A549 treated with AZD9567 at 1 μM for 4 hours (cell line): ENCODE measurements around the gene UQCC2. TPM values are rescaled to one million over a fixed set of nuclear protein-coding genes. Genes with fewer than 3 reads are reported as not detected.

Experiments used
- total RNA-seq: library from RNA; stranded (reverse); fragments of 200-300 nt; extraction: Qiagen RNA extraction; gene quantifications from 5 replicates; pipeline ENCODE4 v1.2.3, GENCODE V29; 2022; ENCODE audit not compliant: insufficient read depth

UQCC2 gene
- 65.1 to 109 TPM (median 104 TPM) in 5 replicates for total RNA-seq

DNA sequence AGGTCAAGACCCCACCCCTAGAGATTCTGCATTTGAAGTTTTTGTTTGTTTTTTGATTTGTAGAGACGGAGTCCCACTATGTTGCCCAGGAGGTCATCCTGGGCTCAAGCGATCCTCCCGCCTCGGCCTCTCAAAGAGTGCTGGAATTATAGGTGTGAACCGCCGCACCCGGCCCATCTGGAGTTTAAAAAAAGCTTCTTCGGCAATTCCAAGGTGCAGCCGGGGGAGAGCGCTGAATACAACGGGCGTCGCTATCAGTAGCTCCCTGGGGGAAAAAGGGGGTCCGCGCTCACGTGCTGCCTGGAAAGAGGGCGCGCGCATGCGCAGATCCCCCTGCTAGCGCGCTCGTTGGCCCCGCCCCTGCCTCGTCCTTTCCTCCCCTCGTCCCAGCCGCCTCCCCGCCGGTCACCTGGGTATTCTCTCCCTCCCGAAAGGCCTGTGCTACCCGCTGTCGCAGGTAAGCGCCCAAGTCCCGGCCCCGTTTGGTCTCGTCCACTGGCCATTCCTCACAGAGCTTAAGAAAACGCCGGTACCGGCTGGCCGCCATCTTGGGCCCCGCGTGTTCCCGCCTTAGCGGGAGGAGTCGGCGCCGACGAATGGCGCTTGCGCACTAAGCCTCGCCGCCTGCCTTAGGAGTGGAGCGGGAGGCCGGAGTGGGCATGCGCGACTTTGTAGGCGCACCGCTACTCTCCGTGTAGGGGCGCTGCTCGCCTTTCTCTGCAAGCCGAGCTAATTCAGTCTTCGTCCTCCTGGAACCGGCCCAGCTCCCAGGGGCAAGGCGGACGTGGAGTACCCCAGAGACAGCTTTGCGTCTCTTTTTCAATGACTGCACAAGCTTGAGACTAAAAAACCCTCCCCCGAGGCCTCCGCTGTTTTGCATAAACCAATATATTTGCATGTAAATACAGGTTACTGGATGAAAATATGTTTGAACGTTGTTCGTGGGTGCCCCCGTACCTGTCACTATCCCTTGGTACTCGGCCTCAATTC lies at the start of gene UQCC2:
Gene UQCC2, minus strand, starts transcription at position 561 of the 990 bp plus-strand sequence. Its CDS starts 14 bp downstream, at position 547.

DNA sequence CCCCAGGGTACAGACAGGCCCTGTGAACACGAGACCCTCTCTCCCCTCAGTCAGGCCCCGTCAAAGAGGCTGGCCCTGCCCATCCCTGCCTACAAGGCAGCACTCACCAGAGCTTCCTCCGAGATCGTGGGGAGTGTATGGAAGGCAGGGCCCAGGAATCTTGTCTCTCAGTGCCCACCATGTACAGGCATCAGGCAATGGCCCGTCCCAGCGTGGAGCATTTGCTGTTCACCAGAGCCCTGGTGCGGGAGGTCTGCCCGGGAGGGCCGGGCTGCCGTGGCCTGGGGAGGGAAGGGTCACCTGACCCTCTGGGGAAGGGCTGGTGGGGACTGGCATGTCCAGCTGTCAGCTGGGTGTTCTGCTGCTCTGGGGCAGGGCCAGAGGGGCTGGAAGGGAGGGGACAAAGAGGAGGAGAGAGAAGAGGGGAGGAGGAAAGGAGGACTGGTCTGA lies 35.2 kb upstream of the UQCC2 start, which contains the start of gene IP6K3:
Gene IP6K3, minus strand, starts transcription at position 255 of the 450 bp plus-strand sequence. CDS start 11,429 bp downstream, outside the sequence.

Other genes starting within 250 kb of the UQCC2 start
- 40.6 to 43.9 TPM (median 42.3 TPM) in 5 replicates for gene BAK1, start 131.4 kb downstream of the UQCC2 start, total RNA-seq
- 31.5 to 47.5 TPM (median 43.1 TPM) in 5 replicates for gene ITPR3, start 90.4 kb downstream of the UQCC2 start, total RNA-seq
- 0.44 to 1.0 TPM (median 0.59 TPM) in 4 of 5 replicates, not detected in the other for gene IP6K3, start 35.2 kb upstream of the UQCC2 start, total RNA-seq
- gene LEMD2, start 77.4 kb upstream of the UQCC2 start, total RNA-seq = 39.0 to 43.8 TPM (median 39.9 TPM) in 5 replicates
- not detected in 5 replicates for gene MLN, start 92.3 kb upstream of the UQCC2 start, total RNA-seq